CD4-positive, alpha-beta T cell treated with Interleukin-4 for 1 hour (primary cell): ENCODE results near the gene TOMM34.
A peak's percentile ranks its signal among the peaks of the same experiment; 100 is the strongest.

ENCODE experiments used
- DNase-seq, 2 donors: peaks; one replicate each; pipeline ENCODE4 v3.0.0-alpha.2; 2020 to 2022

TOMM34 gene

GRCh38 chr20:44960103-44960852, at the start of gene TOMM34:
Gene TOMM34, minus strand, starts transcription at chr20:44960397. Its CDS starts 64 bp downstream, at chr20:44960333.
- DNase-seq: peak; percentile 91

GRCh38 chr20:45008521-45009049, 48.4 kb upstream of the TOMM34 start:
- no peak for DNase-seq

GRCh38 chr20:44997668-44998067, 37.5 kb upstream of the TOMM34 start:
- DNase-seq: no peak

- DNase-seq: no peak
These were observed 37.0 kb upstream of the TOMM34 start for GRCh38 chr20:44997171-44997570.

- DNase-seq: peak in 1 of 2 donors; percentile 38
These were observed 33.1 kb upstream of the TOMM34 start for GRCh38 chr20:44993343-44993742.

GRCh38 chr20:44990957-44991356, 30.8 kb upstream of the TOMM34 start:
- no peak for DNase-seq

GRCh38 chr20:44990425-44990824, 30.2 kb upstream of the TOMM34 start:
- DNase-seq: peak; percentile 31 to 41

GRCh38 chr20:44988631-44989171, 28.5 kb upstream of the TOMM34 start:
- no peak for DNase-seq

GRCh38 chr20:44983093-44983674, 23.0 kb upstream of the TOMM34 start:
- no peak for DNase-seq

- no peak for DNase-seq
These were observed 21.7 kb upstream of the TOMM34 start for GRCh38 chr20:44981736-44982406.

- peak; percentile 89 to 94 for DNase-seq
These were observed 19.0 kb upstream of the TOMM34 start for GRCh38 chr20:44979090-44979621.

GRCh38 chr20:44976698-44977097, 16.5 kb upstream of the TOMM34 start:
- DNase-seq: no peak

- DNase-seq: no peak
These were observed 12.9 kb upstream of the TOMM34 start for GRCh38 chr20:44973053-44973452.

GRCh38 chr20:44970243-44970757, 10.1 kb upstream of the TOMM34 start:
- peak in 1 of 2 donors; percentile 79 for DNase-seq

- DNase-seq: peak; percentile 47 to 72
These were observed 9.2 kb upstream of the TOMM34 start for GRCh38 chr20:44969300-44969894.

GRCh38 chr20:44967207-44967807, 7.1 kb upstream of the TOMM34 start:
- peak; percentile 64 to 77 for DNase-seq

GRCh38 chr20:44966030-44966961, 6.1 kb upstream of the TOMM34 start, which contains the start of gene STK4:
Gene STK4, plus strand, starts transcription at chr20:44966512. Its CDS starts 57 bp downstream, at chr20:44966569.
- DNase-seq: peak; percentile 95 to 96

GRCh38 chr20:44965651-44966029, 5.4 kb upstream of the TOMM34 start:
- no peak for DNase-seq

GRCh38 chr20:44963325-44964215, 3.4 kb upstream of the TOMM34 start:
- DNase-seq: no peak

- no peak for DNase-seq
These were observed 2.3 kb upstream of the TOMM34 start for GRCh38 chr20:44962483-44962882.
